HG02852 (cell line): Measurements from ENCODE around the gene APBA2.

Source experiments
- ATAC-seq: cut with Tn5 transposase; IDR thresholded peaks from one replicate; pipeline ENCODE4 v1.9.1; 2021; ENCODE audit warnings: mild to moderate bottlenecking, moderate library complexity; ENCODE audit not compliant: unreplicated experiment

APBA2 gene

GRCh38 chr15:29113336-29114220, 227.8 kb downstream of the APBA2 start:
- ATAC-seq = no peak

DNA sequence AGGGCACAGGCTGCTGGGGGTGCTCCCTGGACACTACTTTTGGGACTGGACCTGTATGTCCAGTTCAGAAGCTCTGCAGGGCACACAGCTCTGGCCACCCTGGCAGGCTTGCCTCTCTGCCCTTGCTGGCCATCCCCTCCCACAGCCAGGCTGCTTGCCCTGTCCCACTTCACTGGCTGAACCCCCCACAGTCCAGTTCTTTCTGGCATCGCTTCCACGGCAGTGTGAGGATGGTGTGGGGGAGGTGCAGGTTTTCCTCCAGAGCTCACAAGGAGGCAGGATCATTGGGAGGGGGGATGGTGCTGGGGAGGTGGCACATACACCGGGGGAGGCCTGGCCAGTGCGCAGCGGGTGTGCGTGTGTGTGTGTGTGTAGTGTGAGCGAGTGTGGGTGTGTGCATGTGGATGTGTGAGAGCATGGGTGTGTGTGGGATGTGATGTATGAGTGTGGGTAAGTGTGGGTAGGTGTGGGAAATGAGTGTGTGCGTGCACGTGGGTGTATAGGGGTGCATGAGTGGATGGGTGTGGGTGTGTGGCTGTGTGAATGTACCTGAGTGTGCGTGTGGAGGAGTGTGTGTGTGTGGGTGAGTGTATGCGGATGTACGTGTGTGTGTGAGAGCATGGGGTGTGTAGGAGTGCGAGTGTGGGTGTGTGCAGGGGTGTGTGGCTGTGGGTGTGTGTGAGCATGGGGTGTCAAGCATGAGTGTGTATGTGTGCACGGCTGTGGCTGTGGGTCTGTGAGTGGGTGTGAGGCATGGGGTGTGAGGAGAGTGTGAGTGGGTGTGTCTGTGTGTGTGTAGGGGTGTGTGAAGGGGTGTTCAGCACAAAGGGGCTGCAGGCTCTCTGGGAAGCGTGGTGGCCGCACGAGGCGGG, 228.7 kb downstream of the APBA2 start:
- no peak for ATAC-seq

DNA sequence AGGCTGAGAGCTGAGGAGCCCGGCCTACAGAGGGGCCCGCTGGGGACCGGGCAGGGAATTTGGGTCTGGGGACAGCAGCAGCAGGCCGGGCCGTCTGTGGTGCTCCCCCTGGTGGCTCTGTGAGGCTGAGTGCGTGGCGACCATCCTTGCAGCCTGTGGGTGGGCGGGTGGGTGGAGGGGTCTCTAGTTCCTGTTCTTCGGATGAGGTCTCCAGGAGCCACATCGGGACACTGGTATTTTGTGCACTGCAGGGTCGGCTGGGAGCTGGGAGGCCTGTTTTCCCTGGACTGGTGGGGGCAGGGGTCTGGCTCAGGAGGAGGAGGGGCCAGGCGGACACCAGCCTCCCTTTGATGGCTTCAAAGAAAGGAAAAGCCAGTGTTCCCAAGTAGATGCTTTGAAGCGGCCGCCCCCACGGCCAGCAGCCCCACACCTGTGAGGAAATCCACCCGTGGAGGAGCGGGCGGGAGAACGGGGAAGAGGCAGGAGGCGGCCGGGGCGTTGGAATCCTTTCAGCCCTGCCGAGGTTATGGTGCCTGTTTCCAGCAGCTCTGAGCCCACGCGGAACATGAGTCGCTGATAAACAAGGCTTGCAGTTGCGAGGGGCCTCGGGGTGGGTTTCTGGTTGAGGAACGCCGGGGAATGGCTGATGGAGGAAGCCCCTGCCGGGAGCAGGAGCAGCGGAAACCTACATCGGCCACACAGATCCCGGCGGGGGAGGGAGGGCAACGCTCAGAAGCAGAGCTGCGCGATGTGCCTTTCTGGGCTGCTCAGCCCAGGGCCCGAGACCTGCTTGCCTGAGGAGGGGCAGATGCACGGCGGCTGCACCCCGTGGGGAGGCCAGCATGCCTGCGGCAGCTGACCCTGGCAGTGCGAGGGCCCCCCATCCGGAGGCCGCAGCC, 229.6 kb downstream of the APBA2 start:
- no peak for ATAC-seq

DNA sequence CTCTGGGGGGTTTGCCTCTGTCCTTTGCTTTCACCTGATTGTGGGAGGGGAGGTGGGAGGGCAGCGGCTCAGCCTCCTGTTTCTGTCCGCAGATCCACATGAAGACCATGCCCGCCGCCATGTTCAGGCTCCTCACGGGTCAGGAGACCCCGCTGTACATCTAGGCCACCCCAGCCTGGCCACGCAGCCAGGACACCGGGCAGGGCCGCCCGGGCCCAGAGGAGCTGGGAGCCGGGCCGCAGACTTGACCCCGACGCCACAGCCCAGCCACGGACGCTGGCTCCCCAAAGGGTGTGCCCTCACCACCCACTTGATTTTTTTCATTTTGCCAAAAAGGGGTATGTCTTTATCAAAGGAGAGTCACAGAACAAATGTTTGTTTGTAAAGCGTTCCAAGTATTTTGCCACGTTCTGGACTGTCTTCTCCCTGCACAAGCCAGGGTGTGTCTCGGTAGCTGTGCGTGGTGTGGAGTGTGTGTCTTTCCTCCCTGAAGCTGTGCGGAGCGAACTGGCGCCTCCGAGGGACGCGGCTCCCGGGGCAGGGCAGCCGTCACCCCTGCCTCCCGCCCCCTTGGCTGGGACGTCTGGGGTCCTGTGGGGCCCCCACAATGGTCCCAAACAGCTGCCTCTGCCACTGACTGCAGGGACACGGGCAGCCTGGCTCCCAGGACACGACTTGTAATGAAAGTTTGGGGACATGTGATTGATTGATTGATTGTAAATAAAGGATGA, 231.4 kb downstream of the APBA2 start:
- no peak for ATAC-seq

DNA sequence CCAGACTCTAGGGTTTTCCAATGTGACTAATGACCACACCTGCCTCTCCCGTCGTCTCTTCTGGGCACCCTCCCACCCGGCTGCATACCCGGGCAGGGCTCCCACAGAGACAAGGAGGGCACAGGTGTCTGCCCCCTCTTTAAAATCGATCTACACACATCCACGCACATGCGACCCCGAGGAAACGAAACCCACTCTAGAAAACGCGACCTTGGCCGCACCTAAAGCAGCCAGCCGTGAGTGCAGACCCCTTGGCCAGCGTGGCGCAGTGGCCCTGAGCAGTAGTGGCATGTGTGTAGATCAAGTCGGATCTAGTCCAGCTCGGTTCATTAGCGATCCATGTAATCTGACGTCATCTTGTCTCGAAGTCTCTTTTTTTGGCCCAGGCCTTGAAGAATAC, 232.0 kb downstream of the APBA2 start:
- no peak for ATAC-seq

DNA sequence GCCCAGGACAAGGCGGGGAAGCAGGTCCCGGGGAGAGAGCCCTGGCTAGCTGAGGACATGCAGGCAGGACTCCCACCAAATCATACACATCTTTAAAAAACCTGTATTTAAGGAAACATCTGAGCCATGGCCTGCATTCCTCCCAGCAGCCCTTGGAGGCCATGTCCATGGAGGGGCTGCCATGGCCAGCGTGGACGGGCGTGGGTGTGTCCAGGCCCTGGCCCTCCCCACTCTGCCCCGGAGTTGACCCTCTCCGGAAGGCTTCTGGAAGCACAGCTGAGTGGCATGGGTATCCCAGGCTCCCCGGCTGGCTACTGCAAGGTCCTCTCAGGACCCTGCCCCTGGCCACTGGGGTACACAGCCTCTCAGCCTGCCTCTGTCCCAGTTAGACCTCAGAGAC, 234.1 kb downstream of the APBA2 start:
- ATAC-seq = no peak

- ATAC-seq = no peak
These were observed 235.0 kb downstream of the APBA2 start for GRCh38 chr15:29120593-29121368.

GRCh38 chr15:29121369-29121656, 235.5 kb downstream of the APBA2 start:
- no peak for ATAC-seq

GRCh38 chr15:29121907-29122306, 236.1 kb downstream of the APBA2 start:
- ATAC-seq = no peak

- ATAC-seq = no peak
These were observed 236.7 kb downstream of the APBA2 start for GRCh38 chr15:29122506-29122905.

GRCh38 chr15:29123171-29123570, 237.4 kb downstream of the APBA2 start:
- no peak for ATAC-seq

- no peak for ATAC-seq
These were observed 238.2 kb downstream of the APBA2 start for GRCh38 chr15:29123991-29124390.

GRCh38 chr15:29124581-29125381, 239.0 kb downstream of the APBA2 start:
- ATAC-seq = no peak

GRCh38 chr15:29125382-29126207, 239.8 kb downstream of the APBA2 start:
- no peak for ATAC-seq

GRCh38 chr15:29126208-29126536, 240.4 kb downstream of the APBA2 start:
- ATAC-seq = no peak

DNA sequence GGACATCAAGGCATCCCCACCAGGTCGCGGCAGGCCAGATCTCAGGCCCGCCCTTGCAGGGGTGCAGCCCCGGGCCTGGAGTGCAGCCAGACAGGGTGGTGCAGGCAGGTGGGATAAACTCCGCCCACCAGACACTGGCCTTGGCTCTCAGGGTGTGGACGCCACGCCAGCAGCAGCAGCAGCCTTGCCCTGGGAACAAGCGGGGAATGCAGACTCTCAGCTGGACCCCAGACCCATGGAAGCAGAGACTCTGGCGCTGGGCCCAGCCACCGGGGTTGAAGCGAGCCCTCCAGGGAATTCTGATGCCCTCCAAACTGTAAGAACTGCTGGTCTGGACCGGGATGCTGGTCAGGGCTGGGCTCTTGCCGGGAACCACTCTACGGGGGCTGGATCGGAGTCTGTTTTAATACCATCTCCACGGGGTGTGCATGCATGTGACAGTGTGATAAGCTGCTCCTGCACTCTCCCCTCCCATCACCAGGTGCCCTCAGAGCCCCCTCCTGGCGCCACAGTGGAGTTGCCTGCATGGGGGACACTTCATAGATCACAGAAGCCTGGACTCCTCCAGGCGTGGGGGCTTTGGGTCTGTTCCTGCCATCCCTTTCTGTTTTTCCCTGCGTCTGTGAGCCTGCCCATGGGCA, 241.2 kb downstream of the APBA2 start:
- no peak for ATAC-seq

DNA sequence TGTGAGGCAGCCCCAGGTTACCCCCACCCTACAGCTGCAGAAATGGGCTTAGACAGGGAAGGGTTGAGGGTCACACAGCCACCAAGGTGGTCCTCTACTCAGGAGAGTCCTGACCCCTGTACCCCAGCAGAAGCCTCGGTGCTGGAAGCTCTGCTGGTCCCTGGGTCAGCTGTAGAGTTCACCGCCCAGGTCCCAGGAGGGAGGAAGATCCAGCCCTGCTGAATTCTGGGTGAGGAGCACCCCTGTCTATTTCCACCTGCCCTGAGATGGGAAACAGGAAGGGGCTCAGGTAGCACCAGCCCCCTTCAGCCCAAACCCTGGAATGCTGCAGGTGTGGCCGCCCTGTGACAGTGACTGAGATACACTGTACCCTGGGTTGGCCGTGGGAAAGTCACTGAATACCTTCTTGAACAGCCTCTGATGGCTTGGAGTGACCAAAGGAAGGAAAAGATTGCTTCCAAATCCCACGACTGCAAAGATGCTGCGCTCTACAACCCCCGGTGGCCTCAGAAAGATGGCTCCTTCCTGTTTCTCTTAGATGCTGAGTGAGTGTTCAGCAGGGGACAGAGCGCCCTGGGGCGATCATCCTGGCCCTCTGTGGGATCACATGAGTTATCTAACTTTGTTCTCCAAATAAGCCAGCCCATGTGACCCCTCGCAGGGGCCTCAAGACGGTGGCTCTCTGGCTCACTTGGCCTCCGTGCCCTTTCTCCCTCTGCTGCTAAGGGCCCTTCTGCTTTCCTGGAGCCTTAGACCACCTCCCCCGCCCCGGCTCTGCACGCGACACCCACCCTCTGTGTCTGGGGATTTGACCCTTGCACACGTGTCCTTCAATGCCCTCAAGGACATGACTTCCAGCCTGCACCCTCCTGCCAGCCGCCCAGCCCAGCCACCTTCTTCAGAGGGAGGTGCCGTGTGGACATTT, 242.0 kb downstream of the APBA2 start:
- ATAC-seq = no peak
